Right renal cortex interstitium (tissue), 3 donors: ENCODE results near the gene MRPL2. TPM values are rescaled to one million over a fixed set of nuclear protein-coding genes. Genes with fewer than 3 reads are reported as not detected.
A peak's percentile ranks its signal among the peaks of the same experiment; 100 is the strongest.

Experiments used
- DNase-seq, 3 donors: peaks; one replicate each; pipeline ENCODE4 v3.0.0-alpha.2; 2013; ENCODE audit warnings: low read depth in 3 of 3, low spot score in 2 of 3
- polyA plus RNA-seq, 3 donors: library from polyadenylated mRNA; unstranded; fragments of 120-200 nt; gene quantifications; one replicate each; pipeline ENCODE4 v1.2.1, GENCODE V29; 2013; ENCODE audit not compliant: insufficient read length in 3 of 3

Gene MRPL2
- polyA plus RNA-seq, 3 donors = 53.4 to 54.4 (median 54.2) TPM

DNA sequence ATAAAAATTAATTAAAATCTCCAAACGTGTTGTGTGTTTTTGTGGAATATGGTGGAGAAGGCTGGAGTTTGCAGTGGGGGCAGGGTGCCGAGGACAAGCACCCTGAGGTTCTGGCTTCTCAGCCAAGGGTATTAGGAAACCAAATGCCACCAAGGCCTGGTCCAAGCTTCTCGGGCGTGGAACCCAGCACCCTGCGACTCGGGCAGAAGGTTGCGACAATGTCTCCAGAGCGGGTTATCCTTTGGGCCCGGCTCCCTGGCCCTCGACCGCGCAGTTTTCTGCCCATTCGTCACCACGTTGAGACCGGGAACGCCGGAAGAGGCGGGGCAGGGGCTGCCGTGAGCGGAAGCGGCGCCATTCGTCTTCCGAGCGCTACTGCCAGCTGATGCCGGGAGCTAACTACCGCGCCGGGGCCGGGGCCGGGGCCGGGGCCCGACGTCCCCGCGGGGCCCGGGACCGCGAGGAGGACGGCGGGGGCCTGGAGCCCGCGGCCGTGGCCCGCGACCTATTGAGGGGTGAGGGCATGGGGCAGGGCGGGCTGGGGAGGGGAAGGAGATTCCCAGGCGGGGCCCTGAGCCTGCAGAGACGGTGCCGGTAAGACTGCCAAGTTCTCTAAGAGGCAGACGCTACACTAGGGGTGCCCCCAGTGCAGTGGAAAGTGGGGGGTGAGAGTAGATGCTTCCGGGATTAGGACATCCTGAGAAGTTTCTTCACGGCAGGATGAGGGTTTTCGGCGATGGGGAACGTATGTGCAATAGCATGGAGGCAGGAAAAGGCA lies 37.8 kb downstream of the MRPL2 start, which contains the start of gene RRP36:
RRP36 (plus strand) TSS at position 354 of the 778 bp plus-strand sequence; CDS start at position 386, 32 bp downstream.
- peak in 2 of 3 donors; percentile 40 to 52 for DNase-seq

GRCh38 chr6:43020847-43021246 lies 38.4 kb downstream of the MRPL2 start:
- DNase-seq = no peak

DNA sequence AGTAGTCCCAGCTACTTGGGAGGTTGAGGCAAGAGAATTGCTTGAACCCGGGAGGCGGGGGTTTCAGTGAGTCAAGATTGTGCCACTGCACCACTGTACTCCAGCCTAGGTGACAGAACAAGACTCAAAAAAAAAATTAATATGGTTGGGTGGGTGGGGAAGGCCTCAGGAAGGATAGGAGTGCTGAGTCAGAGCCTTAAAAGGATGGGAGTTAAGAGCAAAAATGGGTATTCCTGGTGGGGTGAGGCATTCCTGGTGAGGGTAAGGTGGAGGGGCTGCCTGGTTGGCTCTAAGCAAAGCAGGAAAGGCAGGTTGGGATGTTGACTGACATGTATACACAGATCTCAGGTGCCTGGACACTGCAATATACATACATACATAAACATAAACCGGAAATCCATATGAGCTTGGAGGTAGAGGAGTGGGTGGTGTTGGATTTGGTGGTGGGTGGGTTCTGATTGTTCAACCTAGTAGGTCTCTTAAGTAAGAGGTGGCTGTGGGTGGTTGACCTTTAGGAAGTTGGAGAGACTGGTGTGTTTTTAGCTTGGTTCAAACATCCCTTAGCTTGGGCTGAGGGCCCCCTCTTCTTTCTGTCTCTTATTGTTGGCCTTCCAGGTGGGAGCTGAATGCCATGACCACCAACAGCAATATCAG lies 39.1 kb downstream of the MRPL2 start:
- DNase-seq = no peak

DNA sequence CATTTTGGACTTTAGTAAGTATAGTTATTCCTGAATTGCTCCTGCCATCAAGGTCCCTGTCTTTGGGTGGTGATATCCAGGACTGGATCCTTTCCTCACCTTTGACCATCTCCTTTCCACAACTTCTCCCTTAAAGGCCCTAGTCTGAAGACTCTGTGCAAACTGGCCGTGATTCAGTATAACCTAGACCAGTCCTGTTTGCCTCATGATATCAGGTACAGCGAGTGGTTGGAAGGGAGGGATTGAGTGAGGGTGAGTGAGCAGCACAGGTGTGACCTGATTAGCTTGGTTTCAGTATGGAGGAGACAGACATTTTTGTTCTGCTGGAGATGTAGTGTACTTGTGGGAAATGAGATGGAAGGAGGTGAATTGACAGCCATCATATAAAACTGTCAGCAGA lies 40.1 kb downstream of the MRPL2 start:
- no peak for DNase-seq

GRCh38 chr6:43016943-43017334 lies 42.3 kb downstream of the MRPL2 start:
- DNase-seq = no peak

GRCh38 chr6:43016176-43016942 lies 42.9 kb downstream of the MRPL2 start:
- DNase-seq = no peak

GRCh38 chr6:43014434-43014909 lies 44.8 kb downstream of the MRPL2 start:
- DNase-seq = no peak

- peak; percentile 98 to 99 (median 99) for DNase-seq
Measured at GRCh38 chr6:43013843-43014433, 45.3 kb downstream of the MRPL2 start, which contains the start of the genes KLHDC3 and MEA1. TSS of gene KLHDC3 (plus strand) at chr6:43014249. CDS start at chr6:43017193, 2,944 bp downstream. TSS of gene MEA1 (minus strand) at chr6:43013946. CDS start at chr6:43013813, 133 bp downstream.

DNA sequence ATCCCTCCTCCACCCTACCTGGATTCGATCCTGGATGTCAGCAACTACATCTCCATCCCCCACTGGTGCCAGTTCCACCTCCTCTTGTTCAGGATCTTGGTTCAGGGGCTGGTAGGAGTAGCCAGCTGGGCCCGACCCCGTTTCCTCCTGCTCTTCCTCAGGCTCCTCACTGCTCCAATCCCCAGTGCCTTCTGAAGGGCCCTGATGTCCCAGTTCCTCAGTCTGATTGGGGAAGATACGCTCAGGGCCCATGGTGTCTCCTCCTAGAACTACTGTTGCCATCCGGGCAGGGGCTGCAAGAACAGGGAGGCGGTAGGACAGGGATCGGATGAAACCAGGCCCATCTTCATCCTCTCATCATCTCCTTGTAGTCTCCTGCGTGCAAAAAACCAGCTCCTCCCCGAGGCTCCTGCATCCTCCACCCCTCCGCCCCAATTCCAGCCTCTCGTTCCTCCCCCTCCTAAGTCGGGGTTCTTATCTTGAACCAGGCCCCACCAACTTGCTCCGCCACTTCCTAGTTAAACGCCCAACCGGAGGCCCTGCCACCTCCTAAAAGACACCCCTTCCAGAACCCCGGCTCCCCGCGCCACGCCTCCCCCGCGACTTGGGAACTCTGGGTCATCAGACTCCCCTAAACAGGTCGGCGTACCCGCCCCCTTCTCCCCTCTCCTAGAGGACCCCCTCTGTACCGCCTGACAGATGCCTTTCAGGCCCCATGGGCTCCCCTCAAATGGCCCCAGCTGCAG lies 46.0 kb downstream of the MRPL2 start:
- no peak for DNase-seq

DNA sequence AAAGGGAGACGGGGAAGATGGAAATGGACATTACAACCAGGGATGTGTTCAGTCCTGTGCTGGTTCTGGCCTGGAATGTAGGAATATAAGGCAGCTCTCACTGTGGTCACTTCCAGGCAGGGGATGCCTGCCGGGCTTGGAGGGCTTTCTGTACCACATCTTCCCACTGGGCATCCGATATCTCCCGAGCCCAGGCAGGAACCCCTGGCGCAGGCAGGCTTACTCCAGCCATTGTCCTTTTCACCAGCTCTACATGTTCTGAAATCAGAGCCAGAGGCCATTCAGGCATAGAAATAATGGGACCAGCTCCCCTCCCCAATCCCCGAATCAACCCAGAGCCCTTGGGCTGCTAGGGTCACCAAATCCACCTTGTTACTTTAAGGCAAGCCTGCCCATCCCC lies 46.9 kb downstream of the MRPL2 start:
- no peak for DNase-seq

- DNase-seq = no peak
Measured at GRCh38 chr6:43011207-43011606, 48.0 kb downstream of the MRPL2 start.

GRCh38 chr6:43009124-43009523 lies 50.1 kb downstream of the MRPL2 start:
- no peak for DNase-seq

GRCh38 chr6:43007126-43007525 lies 52.1 kb downstream of the MRPL2 start:
- DNase-seq = no peak

DNA sequence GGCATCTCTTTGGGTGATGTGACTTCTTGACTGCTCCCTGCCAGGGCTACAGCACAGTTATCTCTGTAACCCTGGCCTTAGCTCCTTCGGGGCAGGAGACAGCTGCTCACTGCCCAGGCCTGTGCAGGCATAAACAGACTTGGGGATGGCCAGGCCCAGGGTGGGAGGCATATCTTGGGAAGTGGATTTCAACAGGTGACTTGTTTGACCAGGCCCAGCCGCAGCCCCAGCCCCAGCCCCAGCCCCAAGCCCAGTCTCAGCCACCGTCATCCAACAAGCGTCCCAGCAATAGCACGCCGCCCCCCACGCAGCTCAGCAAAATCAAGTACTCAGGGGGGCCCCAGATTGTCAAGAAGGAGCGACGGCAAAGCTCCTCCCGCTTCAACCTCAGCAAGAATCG lies 53.0 kb downstream of the MRPL2 start:
- DNase-seq = no peak

DNA sequence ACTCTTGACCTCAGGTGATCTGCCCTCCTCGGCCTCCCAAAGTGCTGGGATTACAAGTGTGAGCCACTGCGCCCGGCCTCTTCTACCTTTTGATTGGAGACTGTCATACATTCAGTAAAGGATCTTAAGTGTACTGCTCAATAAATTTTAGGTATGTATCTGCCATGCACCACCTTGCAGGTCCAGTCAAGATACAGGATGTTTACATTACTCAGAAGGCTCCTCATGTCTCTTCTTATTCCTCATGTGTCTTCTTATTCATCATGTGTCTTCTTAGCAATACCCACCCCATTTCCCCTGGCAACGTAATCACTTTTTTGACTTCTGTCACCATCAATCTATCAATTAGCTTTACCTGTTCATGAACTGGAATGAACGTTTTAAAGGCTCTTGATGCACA lies 53.4 kb downstream of the MRPL2 start:
- DNase-seq = no peak

Other genes with a start within 250 kb of the MRPL2 start
- gene RPL7L1, start 179.8 kb downstream of the MRPL2 start, polyA plus RNA-seq = 100 to 1,000 TPM; 117 to 124 (median 121) TPM
- under 1 TPM; 0.24 to 0.51 (median 0.28) TPM for gene PTCRA, start 143.4 kb downstream of the MRPL2 start, polyA plus RNA-seq
- 10 to 100 TPM; 59.3 to 64.7 (median 61.3) TPM for gene CNPY3, start 130.0 kb downstream of the MRPL2 start, polyA plus RNA-seq
- under 1 TPM; 0.53 to 0.64 (median 0.57) TPM for gene GNMT, start 98.7 kb downstream of the MRPL2 start, polyA plus RNA-seq
- gene PEX6, start 80.3 kb downstream of the MRPL2 start, polyA plus RNA-seq = 10 to 100 TPM; 18.1 to 20.0 (median 18.7) TPM
- gene PPP2R5D, start 74.9 kb downstream of the MRPL2 start, polyA plus RNA-seq = 10 to 100 TPM; 67.5 to 73.5 (median 70.1) TPM
- 10 to 100 TPM; 85.5 to 99.0 (median 96.2) TPM for gene MEA1, start 45.5 kb downstream of the MRPL2 start, polyA plus RNA-seq
- gene KLHDC3, start 45.2 kb downstream of the MRPL2 start, polyA plus RNA-seq = 100 to 1,000 TPM in 1 of 3 donors, 10 to 100 TPM in 2; 90.5 to 104 (median 92.2) TPM
- gene RRP36, start 37.8 kb downstream of the MRPL2 start, polyA plus RNA-seq = 10 to 100 TPM; 58.7 to 62.8 (median 60.7) TPM
- 10 to 100 TPM; 46.6 to 51.4 (median 47.1) TPM for gene CUL7, start 5.6 kb downstream of the MRPL2 start, polyA plus RNA-seq
- gene KLC4, start 197 bp upstream of the MRPL2 start, polyA plus RNA-seq = 10 to 100 TPM; 46.8 to 54.1 (median 51.8) TPM
- gene PTK7, start 16.9 kb upstream of the MRPL2 start, polyA plus RNA-seq = 100 to 1,000 TPM; 223 to 242 (median 227) TPM
- gene SRF, start 111.8 kb upstream of the MRPL2 start, polyA plus RNA-seq = 10 to 100 TPM; 29.5 to 32.8 (median 30.6) TPM
- gene CUL9, start 122.8 kb upstream of the MRPL2 start, polyA plus RNA-seq = 10 to 100 TPM; 26.5 to 29.5 (median 28.6) TPM
- gene DNPH1, start 170.0 kb upstream of the MRPL2 start, polyA plus RNA-seq = 10 to 100 TPM; 47.0 to 64.4 (median 49.4) TPM
- gene TTBK1, start 184.0 kb upstream of the MRPL2 start, polyA plus RNA-seq = under 1 TPM; 0.27 to 0.29 (median 0.28) TPM
- gene SLC22A7, start 238.8 kb upstream of the MRPL2 start, polyA plus RNA-seq = 1 to 10 TPM in 1 of 3 donors, under 1 TPM in 2; 0.25 to 2.0 (median 0.75) TPM
- gene CRIP3, start 249.4 kb upstream of the MRPL2 start, polyA plus RNA-seq = 1 to 10 TPM; 2.6 to 3.2 (median 2.8) TPM